Effector memory CD4-positive, alpha-beta T cell (primary cell): ENCODE results near the gene ABHD12.

Experiments used
- DNase-seq, 3 donors: peaks; one replicate each; pipeline ENCODE4 v3.0.0-alpha.2; 2020
- H3K27ac ChIP-seq: 2 replicates; pipeline ENCODE4 v1.7.0; 2013; ENCODE audit warnings: mild to moderate bottlenecking, low read length, moderate library complexity; ENCODE audit not compliant: insufficient read depth, poor library complexity, severe bottlenecking
- H3K27me3 ChIP-seq: replicated peaks from 2 replicates; pipeline ENCODE4 v1.7.0; 2013; ENCODE audit warnings: mild to moderate bottlenecking, low read length; ENCODE audit not compliant: insufficient read depth, control insufficient read depth, poor library complexity, severe bottlenecking
- H3K36me3 ChIP-seq: 2 replicates; pipeline ENCODE4 v1.7.0; 2013; ENCODE audit warnings: mild to moderate bottlenecking, low read length, moderate library complexity; ENCODE audit not compliant: control insufficient read depth, insufficient read depth
- H3K4me1 ChIP-seq: 2 replicates; pipeline ENCODE4 v1.7.0; 2013; ENCODE audit warnings: low read length, mild to moderate bottlenecking; ENCODE audit not compliant: control insufficient read depth, insufficient read depth, poor library complexity, severe bottlenecking
- H3K4me3 ChIP-seq: 2 replicates; pipeline ENCODE4 v1.7.0; 2013; ENCODE audit warnings: low read length, low read depth, mild to moderate bottlenecking; ENCODE audit not compliant: insufficient read depth, poor library complexity, severe bottlenecking
- H3K9me3 ChIP-seq: 2 replicates; pipeline ENCODE4 v1.7.0; 2013; ENCODE audit warnings: mild to moderate bottlenecking, low read length, moderate library complexity; ENCODE audit not compliant: control insufficient read depth

Gene ABHD12

GRCh38 chr20:25283221-25283951 lies 107.2 kb downstream of the ABHD12 start:
- H3K4me1 ChIP-seq, result no peaks in the 10 kb centered on the region
- DNase-seq, result no peak
- H3K27ac ChIP-seq, result no peak overlapping the region
- H3K27me3 ChIP-seq, result no peaks in the 10 kb centered on the region
- H3K36me3 ChIP-seq, result peaks cover 62% of the 10 kb centered on the region
- no peak overlapping the region for H3K4me3 ChIP-seq
- H3K9me3 ChIP-seq, result no peaks in the 10 kb centered on the region

GRCh38 chr20:25282796-25283195 lies 107.8 kb downstream of the ABHD12 start:
- peaks cover 62% of the 10 kb centered on the region for H3K36me3 ChIP-seq
- H3K4me1 ChIP-seq, result no peaks in the 10 kb centered on the region
- H3K27me3 ChIP-seq, result no peaks in the 10 kb centered on the region
- H3K9me3 ChIP-seq, result no peaks in the 10 kb centered on the region
- H3K27ac ChIP-seq, result no peak overlapping the region
- no peak overlapping the region for H3K4me3 ChIP-seq
- DNase-seq, result no peak

- peaks cover 67% of the 10 kb centered on the region for H3K36me3 ChIP-seq
- H3K27ac ChIP-seq, result no peak overlapping the region
- no peaks in the 10 kb centered on the region for H3K4me1 ChIP-seq
- no peak overlapping the region for H3K4me3 ChIP-seq
- no peak for DNase-seq
- no peaks in the 10 kb centered on the region for H3K27me3 ChIP-seq
- H3K9me3 ChIP-seq, result no peaks in the 10 kb centered on the region
Measured at GRCh38 chr20:25282034-25282781, 108.4 kb downstream of the ABHD12 start.

GRCh38 chr20:25281541-25281991 lies 109.1 kb downstream of the ABHD12 start:
- Histone ChIP-seq H3K9me3 (no peaks in the 10 kb centered on the region), H3K36me3 (peaks cover 63% of the 10 kb centered on the region), H3K4me3 (no peak overlapping the region), H3K4me1 (no peaks in the 10 kb centered on the region), H3K27ac (no peak overlapping the region), H3K27me3 (no peaks in the 10 kb centered on the region)
- DNase-seq, result no peak

GRCh38 chr20:25280574-25281535 lies 109.8 kb downstream of the ABHD12 start:
- Histone ChIP-seq H3K36me3 (peaks cover 56% of the 10 kb centered on the region), H3K27ac (no peak overlapping the region)

GRCh38 chr20:25280051-25280573 lies 110.5 kb downstream of the ABHD12 start:
- Histone ChIP-seq H3K4me3 (no peak overlapping the region), H3K9me3 (no peaks in the 10 kb centered on the region), H3K36me3 (peaks cover 49% of the 10 kb centered on the region), H3K27me3 (no peaks in the 10 kb centered on the region), H3K27ac (no peak overlapping the region), H3K4me1 (no peaks in the 10 kb centered on the region)
- no peak for DNase-seq

More at GRCh38 chr20:25280574-25281535, 109.8 kb downstream of the ABHD12 start:
- Histone ChIP-seq H3K4me1 (no peaks in the 10 kb centered on the region), H3K27me3 (no peaks in the 10 kb centered on the region), H3K9me3 (no peaks in the 10 kb centered on the region), H3K4me3 (no peak overlapping the region)
- no peak for DNase-seq

GRCh38 chr20:25279403-25279802 lies 111.2 kb downstream of the ABHD12 start:
- H3K4me1 ChIP-seq, result no peaks in the 10 kb centered on the region
- peaks cover 49% of the 10 kb centered on the region for H3K36me3 ChIP-seq
- H3K9me3 ChIP-seq, result no peaks in the 10 kb centered on the region
- no peak overlapping the region for H3K4me3 ChIP-seq
- no peak for DNase-seq
- no peak overlapping the region for H3K27ac ChIP-seq
- no peaks in the 10 kb centered on the region for H3K27me3 ChIP-seq

GRCh38 chr20:25278636-25279361 lies 111.8 kb downstream of the ABHD12 start:
- Histone ChIP-seq H3K9me3 (no peaks in the 10 kb centered on the region), H3K4me3 (no peak overlapping the region), H3K4me1 (no peaks in the 10 kb centered on the region), H3K36me3 (peaks cover 43% of the 10 kb centered on the region), H3K27me3 (no peaks in the 10 kb centered on the region), H3K27ac (no peak overlapping the region)
- no peak for DNase-seq

- H3K9me3 ChIP-seq, result no peaks in the 10 kb centered on the region
- no peak overlapping the region for H3K27ac ChIP-seq
- no peaks in the 10 kb centered on the region for H3K4me1 ChIP-seq
- DNase-seq, result no peak
- peaks cover 47% of the 10 kb centered on the region for H3K36me3 ChIP-seq
- no peaks in the 10 kb centered on the region for H3K27me3 ChIP-seq
- H3K4me3 ChIP-seq, result no peak overlapping the region
Measured at GRCh38 chr20:25277941-25278521, 112.6 kb downstream of the ABHD12 start.
